ENCODE measurements around the gene PANX2. TPM values are rescaled to one million over a fixed set of nuclear protein-coding genes. Genes with fewer than 3 reads are reported as not detected.

The PANX2 gene
- total and polyA plus RNA-seq, 2 of the 13 experiments (the other 11 are each of a cell fraction or from before 2014, with no cell fraction given) = 0.15 to 1.1 TPM

- no peak for TF ChIP-seq NFKBIZ (CRISPR knock-in tag; IDR thresholded peaks at IDR 0.05)
- no peak for TF ChIP-seq ZBTB44 (CRISPR knock-in tag; IDR thresholded peaks at IDR 0.05)
- no peak for TF ChIP-seq RBM22 (optimal IDR thresholded peaks at IDR 0.05; ENCODE audit: low read length)
- TF ChIP-seq TERF1 (CRISPR knock-in tag; IDR thresholded peaks at IDR 0.05) = no peak
- TF ChIP-seq HMGA1 (CRISPR knock-in tag; conservative IDR thresholded peaks at IDR 0.05) = no peak
- no peak for TF ChIP-seq ZNF784 (CRISPR knock-in tag; IDR thresholded peaks at IDR 0.05; ENCODE audit: borderline replicate concordance)
- TF ChIP-seq JARID2 (CRISPR knock-in tag; IDR thresholded peaks at IDR 0.05; ENCODE audit: insufficient replicate concordance) = no peak
- no peak for TF ChIP-seq GATA4 (IDR thresholded peaks at IDR 0.05; ENCODE audit: borderline replicate concordance, low read depth)
- TF ChIP-seq ZNF720 (CRISPR knock-in tag; IDR thresholded peaks at IDR 0.05) = no peak
- no peak for TF ChIP-seq CAMTA2 (CRISPR knock-in tag; IDR thresholded peaks at IDR 0.05; ENCODE audit: borderline replicate concordance)
- no peak for TF ChIP-seq SUZ12 (IDR thresholded peaks at IDR 0.05; ENCODE audit: low read depth, low read length)
- no peak for TF ChIP-seq PLSCR1 (CRISPR knock-in tag; IDR thresholded peaks at IDR 0.05; ENCODE audit: borderline replicate concordance)
- TF ChIP-seq LCORL (IDR thresholded peaks at IDR 0.05) = no peak
- TF ChIP-seq LCORL (CRISPR knock-in tag; IDR thresholded peaks at IDR 0.05) = no peak
- no peak for TF ChIP-seq ZNF260 (CRISPR knock-in tag; IDR thresholded peaks at IDR 0.05; ENCODE audit: borderline replicate concordance, low read depth)
- TF ChIP-seq TBX3 (IDR thresholded peaks at IDR 0.05; ENCODE audit: borderline replicate concordance) = no peak
- TF ChIP-seq ZNF572 (CRISPR knock-in tag; IDR thresholded peaks at IDR 0.05) = 0 out of 2 replicates have a peak, but pooled peaks have one; percentile 38
- 0 out of 2 replicates have a peak, but pooled peaks have one; percentile 63 for TF ChIP-seq ZNF772 (CRISPR knock-in tag; IDR thresholded peaks at IDR 0.05)
- no peak for TF ChIP-seq PHF21A (CRISPR knock-in tag; IDR thresholded peaks at IDR 0.05)
- TF ChIP-seq HOXA3 (CRISPR knock-in tag; IDR thresholded peaks at IDR 0.05) = peak; percentile 50; the same call in 1 of the 2 replicates
- no peak for TF ChIP-seq MXD3 (CRISPR knock-in tag; IDR thresholded peaks at IDR 0.05)
- TF ChIP-seq PREB (CRISPR knock-in tag; IDR thresholded peaks at IDR 0.05) = no peak
- no peak for TF ChIP-seq CCAR2 (optimal IDR thresholded peaks at IDR 0.05; ENCODE audit: low read depth, low read length)
Measured at GRCh38 chr22:50151571-50152537, 18.7 kb upstream of the PANX2 start (continued).

All from HepG2 (cell line).